GM18519 (cell line): ENCODE results near the gene CARM1.
"Not testable (repeated sequence)": the region's sequence is repeated elsewhere in the genome, so short reads cannot be mapped to it uniquely, and the experiment has no call there.

ENCODE experiments used
- ATAC-seq: cut with Tn5 transposase; IDR thresholded peaks from one replicate; pipeline ENCODE4 v1.9.1; 2021; ENCODE audit warnings: mild to moderate bottlenecking, moderate library complexity; ENCODE audit not compliant: unreplicated experiment, low FRiP score

Gene CARM1

GRCh38 chr19:10870955-10871603 is at the start of gene CARM1:
Gene CARM1, plus strand, starts transcription at chr19:10871553. Its CDS starts 150 bp downstream, at chr19:10871703.
- peak; percentile 72 for ATAC-seq

- ATAC-seq, result no peak
These were observed 47.7 kb upstream of the CARM1 start for GRCh38 chr19:10823690-10824089.

- no peak for ATAC-seq
These were observed 45.1 kb upstream of the CARM1 start for GRCh38 chr19:10826231-10826630.

- no peak for ATAC-seq
These were observed 44.5 kb upstream of the CARM1 start for GRCh38 chr19:10826846-10827245.

DNA sequence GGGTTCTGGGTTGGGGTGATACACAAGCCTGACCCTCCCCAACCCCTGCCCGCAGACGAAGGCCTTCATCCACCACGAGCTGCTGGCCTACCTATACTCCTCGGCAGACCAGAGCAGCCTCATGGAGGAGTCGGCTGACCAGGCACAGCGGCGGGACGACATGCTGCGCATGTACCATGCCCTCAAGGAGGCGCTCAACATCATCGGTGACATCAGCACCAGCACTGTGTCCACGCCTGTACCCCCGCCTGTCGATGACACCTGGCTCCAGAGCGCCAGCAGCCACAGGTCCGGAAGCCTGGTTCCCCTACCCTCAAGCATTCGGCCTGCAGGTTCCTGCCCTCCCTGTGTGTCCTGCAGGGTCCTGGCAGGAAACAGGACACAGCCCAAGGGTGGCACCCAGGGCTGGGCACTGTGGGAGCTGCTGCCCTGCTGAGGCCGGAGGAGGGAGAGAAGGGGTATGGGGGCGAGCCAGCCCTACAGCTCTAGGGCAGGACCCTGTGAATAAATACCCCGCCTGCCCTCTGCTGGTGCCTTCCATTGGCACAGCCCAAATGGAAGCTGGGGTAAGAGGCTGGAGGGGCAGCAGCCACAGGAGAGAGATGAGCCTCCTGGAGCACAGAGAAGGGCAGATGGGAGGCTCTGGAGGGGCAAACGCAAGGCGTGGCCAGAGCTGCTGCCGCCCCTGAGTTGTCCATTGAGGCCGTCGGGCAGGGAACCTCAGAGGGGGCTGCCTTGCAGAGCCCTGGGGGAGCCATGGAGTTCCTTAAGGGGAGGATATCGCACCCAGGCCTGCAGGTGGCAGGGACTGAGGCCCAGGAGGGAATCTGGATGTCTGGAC is 42.2 kb upstream of the CARM1 start:
- no peak for ATAC-seq

DNA sequence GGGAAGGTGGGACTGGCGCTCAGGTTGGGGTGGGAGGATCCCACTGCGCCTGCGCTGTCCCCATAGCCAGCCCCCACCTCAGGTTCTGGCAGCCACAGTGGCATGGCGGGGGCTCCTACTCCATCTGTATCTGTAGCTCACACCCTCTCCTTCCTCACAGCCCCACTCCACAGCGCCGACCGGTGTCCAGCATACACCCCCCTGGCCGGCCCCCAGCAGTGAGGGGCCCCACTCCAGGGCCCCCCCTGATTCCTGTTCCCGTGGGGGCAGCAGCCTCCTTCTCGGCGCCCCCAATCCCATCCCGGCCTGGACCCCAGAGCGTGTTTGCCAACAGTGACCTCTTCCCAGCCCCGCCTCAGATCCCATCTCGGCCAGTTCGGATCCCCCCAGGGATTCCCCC is 41.4 kb upstream of the CARM1 start:
- no peak for ATAC-seq

GRCh38 chr19:10830370-10830769 is 41.0 kb upstream of the CARM1 start:
- no peak for ATAC-seq

DNA sequence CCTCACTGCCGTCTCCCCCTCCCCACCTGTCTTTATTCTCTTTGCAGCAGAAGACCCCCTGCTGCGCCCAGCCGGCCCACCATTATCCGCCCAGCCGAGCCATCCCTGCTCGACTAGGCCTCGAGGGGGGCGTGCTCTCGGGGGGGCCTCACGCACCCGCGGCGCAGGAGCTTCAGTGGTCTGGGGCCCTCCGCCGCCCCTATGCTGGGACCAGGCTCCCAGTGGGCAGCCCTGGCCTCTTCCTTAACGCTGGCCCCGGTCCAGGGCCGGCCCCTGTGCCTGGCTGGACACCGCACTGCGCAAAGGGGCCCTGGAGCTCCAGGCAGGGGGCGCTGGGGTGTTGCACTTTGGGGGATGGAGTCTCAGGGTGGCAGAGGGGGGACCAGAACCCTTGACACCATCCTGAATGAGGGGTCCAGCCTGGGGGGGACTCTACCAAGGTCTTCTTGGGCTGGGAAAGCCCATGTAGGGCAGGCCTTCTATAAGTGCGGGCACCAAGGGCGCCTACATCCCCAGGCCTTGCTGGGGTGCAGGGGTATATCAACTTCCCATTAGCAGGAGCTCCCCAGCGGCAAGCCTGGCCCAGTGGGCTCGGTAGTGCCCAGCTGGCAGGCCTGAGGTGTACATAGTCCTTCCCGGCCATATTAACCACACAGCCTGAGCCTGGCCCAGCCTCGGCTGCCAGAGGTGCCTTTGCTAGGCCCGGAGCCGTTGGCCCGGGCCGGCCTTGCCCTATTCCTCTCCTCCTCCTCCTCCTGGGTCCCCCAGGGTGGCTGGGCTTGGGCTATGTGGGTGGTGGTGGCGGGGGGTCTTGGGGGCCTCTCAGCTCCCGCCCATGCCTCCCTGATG is 40.2 kb upstream of the CARM1 start:
- no peak for ATAC-seq

DNA sequence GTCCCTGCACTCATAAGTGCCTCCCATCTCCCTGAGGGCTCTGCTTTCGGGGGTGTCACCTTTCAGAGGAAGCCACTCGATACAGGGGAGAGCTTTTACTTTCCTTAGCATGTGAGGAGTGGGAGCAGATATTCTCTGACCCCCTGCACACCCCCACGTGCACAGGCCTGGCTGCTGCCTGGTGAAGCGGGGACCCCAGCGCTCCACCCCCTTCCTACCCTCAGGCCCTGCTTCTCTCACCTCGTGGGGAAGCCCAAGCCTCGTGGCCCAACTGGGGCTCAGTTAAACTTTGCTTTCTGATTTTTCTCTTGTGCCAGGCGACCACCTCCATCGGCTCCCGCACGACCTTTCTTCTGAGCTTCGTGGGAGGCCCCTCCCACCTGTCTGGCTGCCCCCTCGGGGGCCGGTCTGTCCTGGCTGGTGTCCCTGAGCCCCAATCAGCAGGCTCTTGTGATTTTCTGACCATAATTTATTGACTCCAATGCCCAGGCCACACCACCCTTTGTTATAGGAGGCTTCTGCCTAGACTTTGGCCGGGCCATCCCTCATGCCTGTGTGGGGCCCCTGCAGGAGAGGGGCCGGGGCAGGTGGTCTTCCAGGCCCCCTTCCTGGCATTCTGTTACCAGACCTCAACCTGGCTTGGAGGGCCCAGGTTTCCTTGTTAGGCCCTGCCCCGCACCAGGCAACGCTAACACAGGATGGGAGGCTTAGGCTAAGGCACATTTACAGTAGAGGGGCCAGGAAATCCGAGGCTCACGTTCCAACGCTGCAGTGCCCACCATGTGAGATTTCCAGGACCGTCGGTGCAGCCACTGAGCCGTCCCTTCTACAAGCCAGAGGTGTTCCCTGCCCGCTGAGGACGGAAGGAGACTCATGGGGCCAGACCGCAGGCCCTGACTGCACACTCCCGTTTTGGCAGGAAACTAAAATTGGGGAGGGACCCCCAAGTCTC is 39.1 kb upstream of the CARM1 start:
- no peak for ATAC-seq

DNA sequence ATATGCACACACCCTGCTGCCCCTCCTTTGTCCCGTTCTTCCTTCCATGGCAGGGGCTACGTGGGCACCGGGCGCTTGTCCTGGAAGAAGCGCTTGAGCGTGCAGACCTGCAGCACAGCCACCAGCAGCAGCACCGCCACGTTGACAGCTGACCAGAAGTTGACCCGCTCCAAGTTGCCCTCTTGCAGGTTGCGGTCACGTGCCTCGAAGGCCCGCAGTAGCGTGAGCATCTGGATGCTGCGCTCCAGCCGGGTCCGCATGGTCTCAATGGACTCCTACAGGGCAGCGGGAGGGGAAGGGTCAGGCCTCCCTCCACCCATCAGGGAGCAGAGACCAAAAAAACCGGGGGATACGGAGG is 38.4 kb upstream of the CARM1 start:
- ATAC-seq, result no peak

GRCh38 chr19:10835089-10835753 is 36.1 kb upstream of the CARM1 start:
- no peak for ATAC-seq

DNA sequence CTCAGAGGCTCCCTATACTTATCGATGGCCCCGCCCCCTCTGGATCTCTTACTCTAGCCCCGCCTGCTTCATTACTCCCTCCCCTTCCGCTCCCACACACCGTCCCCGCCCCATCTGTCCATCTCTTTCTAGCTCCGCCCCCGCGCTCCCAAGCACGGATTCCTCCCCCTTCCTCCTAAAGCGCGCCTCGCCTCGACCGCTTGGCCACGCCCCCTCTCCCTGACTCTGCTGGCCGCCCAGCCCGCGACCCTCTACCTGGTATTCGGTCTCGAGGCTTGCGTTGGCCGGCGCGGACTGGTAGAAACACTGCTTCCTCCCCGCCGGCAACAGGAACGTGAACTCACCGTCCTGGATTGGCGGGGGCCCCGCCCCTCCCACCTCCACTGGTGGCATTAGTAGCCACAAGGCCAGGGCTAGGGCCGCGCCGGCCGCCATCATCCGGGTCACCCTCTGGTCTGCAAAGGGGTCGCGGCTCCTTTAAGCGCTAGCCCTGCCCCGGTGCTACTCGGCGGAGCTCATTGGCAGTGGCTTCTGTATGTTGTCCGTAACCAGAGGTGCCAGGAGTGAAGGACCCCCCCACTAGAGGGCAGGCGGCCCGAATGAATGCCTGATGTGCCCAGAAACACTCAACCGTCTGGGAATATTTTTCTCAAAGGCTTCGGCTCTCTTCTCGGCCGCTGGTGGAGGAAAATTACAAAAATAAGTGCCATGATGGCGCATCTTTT is 35.4 kb upstream of the CARM1 start, which contains the start of gene TMED1:
TSS of gene TMED1 (minus strand) at position 459 of the 725 bp plus-strand sequence. CDS start at position 438, 21 bp downstream.
- peak; percentile 61 for ATAC-seq

- ATAC-seq, result peak; percentile 6
These were observed 34.6 kb upstream of the CARM1 start for GRCh38 chr19:10836479-10837330.

DNA sequence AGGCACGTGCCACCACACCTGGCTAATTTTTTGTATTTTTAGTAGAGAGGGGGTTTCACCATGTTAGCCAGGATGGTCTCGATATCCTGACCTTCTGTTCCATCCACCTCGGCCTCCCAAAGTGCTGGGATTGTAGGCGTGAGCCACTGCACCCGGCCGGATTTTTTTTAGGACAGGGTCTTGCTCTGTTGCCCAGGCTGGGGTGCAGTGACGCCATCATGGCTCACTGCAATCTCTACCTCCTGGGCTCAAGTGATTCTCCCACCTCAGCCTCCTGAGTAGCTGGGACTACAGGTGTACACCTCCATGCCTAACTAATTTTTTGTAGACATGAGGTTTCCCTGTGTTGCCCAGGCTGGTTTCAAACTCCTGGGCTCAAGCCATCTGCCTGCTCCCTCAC is 33.7 kb upstream of the CARM1 start:
- ATAC-seq, result not testable (repeated sequence)

GRCh38 chr19:10838377-10838776 is 33.0 kb upstream of the CARM1 start:
- no peak for ATAC-seq

DNA sequence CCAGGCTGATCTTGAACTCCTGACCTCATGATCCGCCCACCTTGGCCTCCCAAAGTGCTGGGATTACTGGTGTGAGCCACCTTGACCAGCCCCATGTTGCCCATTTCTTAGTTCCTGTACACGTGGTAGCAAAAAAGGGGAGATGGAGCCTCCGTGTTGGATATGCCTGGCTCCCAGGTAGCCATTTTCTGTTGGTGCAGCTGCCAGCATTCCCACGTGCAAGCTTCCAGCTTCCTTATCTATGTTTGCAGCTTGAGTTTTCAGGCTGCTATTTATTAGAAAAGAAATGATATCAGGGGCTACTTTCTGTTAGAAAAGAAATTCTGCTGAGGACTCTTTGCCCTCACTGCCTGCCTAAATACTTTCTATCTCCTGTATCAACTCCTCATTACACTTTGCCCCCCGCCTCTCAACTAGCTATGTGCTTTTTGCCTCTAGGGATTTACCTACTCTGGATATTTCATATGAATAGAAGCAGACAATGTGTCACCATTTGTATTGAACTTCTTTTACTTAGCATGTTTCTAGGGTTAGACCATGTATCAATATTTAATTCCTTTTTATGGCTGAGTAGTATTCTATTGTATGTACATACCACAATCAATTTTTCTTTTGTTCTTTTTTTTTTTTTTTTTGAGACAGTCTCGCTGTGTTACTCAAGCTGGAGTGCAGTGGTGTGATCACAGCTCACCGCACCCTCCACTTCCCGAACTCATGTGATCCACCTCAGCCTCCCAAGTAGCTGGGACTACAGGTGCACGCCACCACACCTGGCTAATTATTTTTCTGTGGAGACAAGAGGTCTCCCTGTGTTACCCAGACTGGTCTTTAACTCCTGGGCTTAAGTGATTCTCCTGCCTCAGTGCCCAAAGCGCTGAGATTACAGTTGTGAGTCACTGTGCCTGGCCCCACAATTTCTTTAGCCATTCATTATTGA is 32.0 kb upstream of the CARM1 start:
- no peak for ATAC-seq

- ATAC-seq, result no peak
These were observed 28.6 kb upstream of the CARM1 start for GRCh38 chr19:10842788-10843187.
